22Rv1 (cell line): Measurements from ENCODE around the gene TWSG1.

ENCODE experiments used
- CTCF ChIP-seq: fragments of 450-650 bp; IDR thresholded peaks from 2 replicates; pipeline ENCODE4 v1.5.1; 2017; ENCODE audit warnings: mild to moderate bottlenecking
- ZFX ChIP-seq: fragments of 450-650 bp; IDR thresholded peaks from 2 replicates; pipeline ENCODE4 v1.6.1; 2017; ENCODE audit warnings: antibody characterized with exemption, borderline replicate concordance

DNA sequence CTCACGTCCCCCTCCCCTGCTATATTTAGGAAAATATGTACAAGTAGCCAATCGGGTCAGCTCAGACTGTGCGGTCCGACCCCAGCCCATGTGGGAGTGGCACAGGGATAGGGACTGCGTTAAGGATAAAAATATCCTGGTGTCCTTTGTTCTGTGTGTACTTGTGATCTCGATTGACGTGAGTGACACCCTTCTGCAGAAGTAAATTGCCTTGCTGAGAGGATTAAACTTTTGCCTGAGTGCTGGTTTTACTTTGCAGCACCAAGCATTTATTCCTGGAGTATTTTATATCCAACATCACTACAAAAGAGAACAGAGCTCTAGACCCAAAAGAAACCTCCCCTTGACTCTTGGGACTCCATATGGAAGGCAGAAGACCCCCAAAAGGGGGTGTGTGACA, 112.8 kb downstream of the TWSG1 start:
- TF ChIP-seq CTCF: no peak
- no peak for TF ChIP-seq ZFX
